Adrenal gland (tissue), 5 donors: ENCODE results near the gene PNPLA5.
"Not testable (repeated sequence)": the region's sequence is repeated elsewhere in the genome, so short reads cannot be mapped to it uniquely, and the experiment has no call there.

Experiments
- POLR2A ChIP-seq, 2 donors: fragments of 450-650 bp; IDR thresholded peaks; one replicate each; pipeline ENCODE4 v1.6.1; 2017; ENCODE audit warnings: antibody characterized with exemption in 2 of 2, mild to moderate bottlenecking in 2 of 2, moderate library complexity in 1 of 2
- TF ChIP-seq, protein P1 (sequence below), 6 experiments: fragments of 450-650 bp in 4 of 6; fragments of 200-600 bp in 2 of 6; sonication (generic) in 1 of 6; IDR thresholded peaks; 1 replicate in 5 of 6; 2 replicates in 1 of 6; pipeline versions ENCODE4 v1.5.1 to v1.8.0; 2016 to 2021; ENCODE audit warnings: antibody characterized with exemption in 6 of 6, mild to moderate bottlenecking in 2 of 6, moderate library complexity in 1 of 6
- donor health status: DM: no; HTN: no; CAD: no.

DNA sequence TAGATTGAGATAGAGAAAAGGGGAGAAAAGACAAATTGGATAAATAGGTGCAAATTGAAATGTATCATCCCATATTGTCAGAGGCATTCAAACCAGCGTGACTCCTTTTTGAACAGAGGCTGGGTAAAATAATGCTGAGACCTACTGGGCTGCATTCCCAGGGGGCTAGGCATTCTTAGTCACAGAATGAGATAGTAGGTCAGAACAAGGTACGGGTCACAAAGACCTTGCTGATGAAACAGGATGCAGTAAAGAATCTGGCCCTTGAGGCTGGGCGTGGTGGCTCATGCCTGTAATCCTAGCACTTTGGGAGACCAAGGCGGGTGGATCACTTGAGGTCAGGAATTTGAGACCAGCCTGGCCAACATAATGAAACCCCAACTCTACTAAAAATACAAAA is 22.8 kb downstream of the PNPLA5 start:
- TF ChIP-seq, protein P1, sequence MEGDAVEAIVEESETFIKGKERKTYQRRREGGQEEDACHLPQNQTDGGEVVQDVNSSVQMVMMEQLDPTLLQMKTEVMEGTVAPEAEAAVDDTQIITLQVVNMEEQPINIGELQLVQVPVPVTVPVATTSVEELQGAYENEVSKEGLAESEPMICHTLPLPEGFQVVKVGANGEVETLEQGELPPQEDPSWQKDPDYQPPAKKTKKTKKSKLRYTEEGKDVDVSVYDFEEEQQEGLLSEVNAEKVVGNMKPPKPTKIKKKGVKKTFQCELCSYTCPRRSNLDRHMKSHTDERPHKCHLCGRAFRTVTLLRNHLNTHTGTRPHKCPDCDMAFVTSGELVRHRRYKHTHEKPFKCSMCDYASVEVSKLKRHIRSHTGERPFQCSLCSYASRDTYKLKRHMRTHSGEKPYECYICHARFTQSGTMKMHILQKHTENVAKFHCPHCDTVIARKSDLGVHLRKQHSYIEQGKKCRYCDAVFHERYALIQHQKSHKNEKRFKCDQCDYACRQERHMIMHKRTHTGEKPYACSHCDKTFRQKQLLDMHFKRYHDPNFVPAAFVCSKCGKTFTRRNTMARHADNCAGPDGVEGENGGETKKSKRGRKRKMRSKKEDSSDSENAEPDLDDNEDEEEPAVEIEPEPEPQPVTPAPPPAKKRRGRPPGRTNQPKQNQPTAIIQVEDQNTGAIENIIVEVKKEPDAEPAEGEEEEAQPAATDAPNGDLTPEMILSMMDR (IDR thresholded peaks at IDR 0.05) = not testable (repeated sequence)
- TF ChIP-seq POLR2A (IDR thresholded peaks at IDR 0.05) = not testable (repeated sequence)
